KBM-7 (cell line): Measurements from ENCODE around the gene EPPIN.

Source experiments
- DNase-seq: peaks from one replicate; pipeline ENCODE4 v3.0.0-alpha.2; 2015
- in situ Hi-C: fragments of 300-500 bp; cut with MboI; formaldehyde crosslinking; loops from 2 replicates; pipeline ENCODE4 v1.14.3; 2020; ENCODE audit warnings: low sequenced_read_pairs, low pct_unique_long_range_greater_than_20kb, mixed read lengths

The EPPIN gene

GRCh38 chr20:45496166-45496565, 51.0 kb downstream of the EPPIN start:
- no peak for DNase-seq
- in situ Hi-C loops, result no loop called here

DNA sequence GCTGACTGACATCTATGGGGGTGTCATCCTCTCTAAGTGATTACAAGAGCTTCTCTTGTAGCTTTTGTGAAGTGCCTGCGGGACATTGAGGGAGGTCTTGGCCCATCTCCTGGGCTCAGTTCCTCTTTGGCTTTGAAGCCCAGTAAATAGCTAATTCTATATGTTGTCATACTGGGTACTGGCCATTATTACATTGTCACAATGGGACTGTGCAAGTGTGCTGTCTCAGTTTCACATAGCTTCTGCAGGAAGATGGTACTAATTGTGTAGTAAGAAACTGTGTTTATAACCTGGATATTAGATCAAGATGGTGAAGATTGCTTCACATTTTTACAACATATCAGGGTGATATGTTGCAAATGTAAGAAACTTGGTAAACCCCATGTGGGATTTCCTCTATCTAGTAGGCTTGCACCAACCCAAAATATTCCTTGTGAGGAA, 51.7 kb downstream of the EPPIN start:
- in situ Hi-C loops, result no loop called here
- DNase-seq, result no peak
